ENCODE results near the gene MUC5B. TPM values are rescaled to one million over a fixed set of nuclear protein-coding genes. Genes with fewer than 3 reads are reported as not detected.

The MUC5B gene
- total RNA-seq, 2 experiments from 2014 or later = not detected

DNA sequence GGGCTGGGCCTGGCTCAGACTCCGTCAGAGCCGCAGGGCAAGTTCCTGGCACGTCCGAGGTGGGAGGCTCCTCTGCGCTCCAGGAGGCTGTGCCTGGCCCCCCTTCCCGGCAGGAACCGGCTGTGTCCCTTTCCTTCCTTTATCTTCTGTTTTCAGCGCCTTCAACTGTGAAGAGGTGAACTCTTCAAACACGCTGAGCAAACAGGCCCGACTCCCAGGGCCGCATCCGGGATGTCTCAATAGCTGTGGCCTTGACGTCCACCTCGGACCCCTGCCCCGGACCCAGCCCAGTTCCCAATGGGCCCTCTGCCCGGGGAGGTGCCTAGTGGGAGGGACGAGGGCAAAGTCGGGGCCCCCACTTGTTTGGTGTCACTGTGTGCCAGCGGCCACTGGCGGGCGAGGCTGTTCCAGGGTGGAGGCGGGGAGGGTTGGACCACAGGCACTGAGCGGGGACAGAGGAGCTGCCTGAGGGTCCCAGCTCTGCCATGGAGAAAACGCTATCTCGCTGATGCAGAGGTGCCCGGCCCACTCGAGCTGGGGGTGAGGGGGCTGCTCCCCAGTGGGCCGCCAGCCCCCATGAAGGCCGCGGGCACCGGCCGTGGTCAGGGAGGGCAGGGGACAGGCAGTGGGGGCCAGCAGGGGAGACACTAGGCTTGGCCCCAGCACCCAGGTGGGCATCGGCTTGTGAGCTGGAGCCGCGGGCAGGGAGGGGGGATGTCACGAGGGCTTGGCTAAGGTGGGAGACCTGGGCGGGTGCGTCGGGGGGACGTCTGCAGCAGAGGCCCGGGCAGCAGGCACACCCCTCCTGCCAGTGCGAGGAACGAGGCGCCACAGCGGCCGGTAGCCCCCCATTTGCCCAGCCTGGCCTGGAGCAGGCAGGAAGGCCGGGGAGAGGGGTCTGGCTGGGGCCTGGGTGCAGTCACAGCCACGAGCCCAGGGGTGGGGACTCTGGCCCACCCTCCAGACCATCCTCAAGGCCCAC, 2.7 kb upstream of the MUC5B start:
- Mint-ChIP-seq H3K27me3 (peaks cover 19% of the 10 kb centered on the region), H3K36me3 (ENCODE audit: low read depth) (no peaks in the 10 kb centered on the region)
- no peak for ATAC-seq (ENCODE audit: poor library complexity)

DNA sequence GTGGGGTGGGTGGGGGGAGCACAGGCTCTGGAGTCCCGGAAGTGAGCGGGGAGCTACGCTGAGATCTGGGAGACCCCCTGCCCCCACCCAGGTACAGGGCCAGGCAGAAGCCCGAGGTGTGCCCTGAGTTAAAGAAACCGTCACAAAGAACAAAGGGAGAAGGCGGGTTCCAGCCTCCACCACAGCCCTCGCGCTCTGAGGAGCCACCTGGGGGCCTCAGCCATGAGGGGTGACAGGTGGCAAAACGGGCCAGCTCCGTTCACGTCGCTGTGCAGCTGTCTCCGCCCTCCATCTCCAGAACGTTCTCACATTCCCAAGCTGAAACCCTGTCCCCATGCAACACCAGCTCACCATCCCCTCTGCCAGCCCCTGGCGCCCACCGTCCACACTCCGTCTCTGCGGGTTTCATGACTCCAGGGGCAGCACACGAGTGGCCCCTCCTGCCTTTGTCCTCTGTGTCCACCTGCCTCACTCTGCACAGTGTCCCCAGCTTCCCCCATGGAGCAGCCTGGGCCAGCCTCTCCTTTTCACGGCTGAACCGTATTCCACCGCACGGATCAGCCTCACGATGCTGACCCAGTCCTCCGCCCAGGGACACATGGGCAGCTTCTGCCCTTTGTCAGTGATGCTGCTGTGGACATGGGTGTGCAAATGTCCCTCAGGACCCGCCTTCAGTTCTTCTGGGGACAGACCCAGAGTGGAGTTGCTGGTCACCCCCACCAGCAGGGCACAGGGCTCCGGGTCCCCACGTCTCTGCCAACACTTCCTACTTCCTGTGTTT, 1.7 kb upstream of the MUC5B start:
- Mint-ChIP-seq H3K9me3 (no peaks in the 10 kb centered on the region), H3K36me3 (ENCODE audit: low read depth) (no peaks in the 10 kb centered on the region), H3K27ac (no peak overlapping the region), H3K27me3 (peaks cover 16% of the 10 kb centered on the region), H3K4me3 (no peak overlapping the region), H3K4me1 (ENCODE audit: low read depth) (no peaks in the 10 kb centered on the region)
- peaks cover 5 to 8% of the 10 kb centered on the region in 2 experiments for H3K27me3 ChIP-seq (ENCODE audit: control insufficient read depth in 1 of 2, insufficient read depth in 2 of 2, low read length in 2 of 2)
- H3K4me3 ChIP-seq (ENCODE audit: low read length) = no peak overlapping the region
- intact Hi-C loops (cut with DNase I, micrococcal nuclease) = no loop called here
- DNase-seq = no peak
- ChIA-PET POLR2A (no interaction called here), CTCF (no interaction called here)
- H3K27ac ChIP-seq (ENCODE audit: low read depth in 1 of 2, low read length in 2 of 2) = no peak overlapping the region
- H3K4me1 ChIP-seq (ENCODE audit: insufficient read depth, low read length) = no peaks in the 10 kb centered on the region
- H3K9me3 ChIP-seq (ENCODE audit: control insufficient read depth in 1 of 2, insufficient read depth in 1 of 2, low read length in 2 of 2) = peaks cover 0 to 9% of the 10 kb centered on the region in 2 experiments
- no peak for ATAC-seq (ENCODE audit: poor library complexity)
- TF ChIP-seq, protein P1, sequence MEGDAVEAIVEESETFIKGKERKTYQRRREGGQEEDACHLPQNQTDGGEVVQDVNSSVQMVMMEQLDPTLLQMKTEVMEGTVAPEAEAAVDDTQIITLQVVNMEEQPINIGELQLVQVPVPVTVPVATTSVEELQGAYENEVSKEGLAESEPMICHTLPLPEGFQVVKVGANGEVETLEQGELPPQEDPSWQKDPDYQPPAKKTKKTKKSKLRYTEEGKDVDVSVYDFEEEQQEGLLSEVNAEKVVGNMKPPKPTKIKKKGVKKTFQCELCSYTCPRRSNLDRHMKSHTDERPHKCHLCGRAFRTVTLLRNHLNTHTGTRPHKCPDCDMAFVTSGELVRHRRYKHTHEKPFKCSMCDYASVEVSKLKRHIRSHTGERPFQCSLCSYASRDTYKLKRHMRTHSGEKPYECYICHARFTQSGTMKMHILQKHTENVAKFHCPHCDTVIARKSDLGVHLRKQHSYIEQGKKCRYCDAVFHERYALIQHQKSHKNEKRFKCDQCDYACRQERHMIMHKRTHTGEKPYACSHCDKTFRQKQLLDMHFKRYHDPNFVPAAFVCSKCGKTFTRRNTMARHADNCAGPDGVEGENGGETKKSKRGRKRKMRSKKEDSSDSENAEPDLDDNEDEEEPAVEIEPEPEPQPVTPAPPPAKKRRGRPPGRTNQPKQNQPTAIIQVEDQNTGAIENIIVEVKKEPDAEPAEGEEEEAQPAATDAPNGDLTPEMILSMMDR (IDR thresholded peaks at IDR 0.05) = no peak
- no peaks in the 10 kb centered on the region for H3K36me3 ChIP-seq (ENCODE audit: insufficient read depth, low read length)

More for the DNA sequence above, 2.7 kb upstream of the MUC5B start:
- Histone ChIP-seq H3K4me3 (ENCODE audit: low read length) (no peak overlapping the region), H3K4me1 (ENCODE audit: insufficient read depth, low read length) (no peaks in the 10 kb centered on the region), H3K36me3 (ENCODE audit: insufficient read depth, low read length) (no peaks in the 10 kb centered on the region), H3K27ac (ENCODE audit: low read depth in 1 of 2, low read length in 2 of 2) (no peak overlapping the region), H3K27me3 (ENCODE audit: control insufficient read depth in 1 of 2, insufficient read depth in 2 of 2, low read length in 2 of 2) (peaks cover 5 to 8% of the 10 kb centered on the region in 2 experiments), H3K9me3 (ENCODE audit: control insufficient read depth in 1 of 2, insufficient read depth in 1 of 2, low read length in 2 of 2) (peaks cover 3 to 13% of the 10 kb centered on the region in 2 experiments)
- peak in 1 of 14 experiments; percentile 4 for DNase-seq
- ChIA-PET POLR2A (no interaction called here), CTCF (no interaction called here)
- H3K9me3 Mint-ChIP-seq = no peaks in the 10 kb centered on the region
- TF ChIP-seq, protein P1 (IDR thresholded peaks at IDR 0.05) = no peak
- no peaks in the 10 kb centered on the region for H3K4me1 Mint-ChIP-seq (ENCODE audit: low read depth)
- no peak overlapping the region for H3K27ac Mint-ChIP-seq
- no peak overlapping the region for H3K4me3 Mint-ChIP-seq
- intact Hi-C loops (cut with DNase I, micrococcal nuclease) = no loop called here

DNA sequence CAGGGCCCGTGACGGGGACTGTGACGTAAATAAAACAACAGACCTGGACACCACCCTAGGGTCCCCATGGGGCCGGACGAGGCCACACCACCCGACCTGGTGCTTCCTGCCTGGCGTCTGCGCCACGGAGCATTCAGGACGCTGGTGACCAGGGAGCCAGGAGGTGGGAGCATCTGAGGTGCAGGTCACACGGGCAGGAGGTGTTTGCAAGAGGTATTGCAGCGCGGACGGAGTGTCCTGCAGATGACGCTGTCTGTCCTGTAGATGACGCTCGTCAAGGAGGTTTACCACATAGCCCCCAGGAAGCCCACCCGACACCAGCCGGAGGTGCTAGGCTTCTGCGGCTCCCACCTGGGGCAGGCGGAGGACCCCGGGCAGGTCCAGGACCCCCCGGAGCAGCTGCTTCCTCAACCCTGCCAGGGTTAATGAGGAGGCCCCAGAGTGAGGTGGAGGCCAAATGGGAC, 986 bp upstream of the MUC5B start:
- no peaks in the 10 kb centered on the region for H3K9me3 Mint-ChIP-seq
- no peaks in the 10 kb centered on the region for H3K4me1 Mint-ChIP-seq (ENCODE audit: low read depth)
- H3K36me3 Mint-ChIP-seq (ENCODE audit: low read depth) = no peaks in the 10 kb centered on the region
- Histone ChIP-seq H3K4me1 (ENCODE audit: insufficient read depth, low read length) (no peaks in the 10 kb centered on the region), H3K27me3 (ENCODE audit: control insufficient read depth in 1 of 2, insufficient read depth in 2 of 2, low read length in 2 of 2) (peaks cover 5 to 8% of the 10 kb centered on the region in 2 experiments), H3K27ac (ENCODE audit: low read depth in 1 of 2, low read length in 2 of 2) (no peak overlapping the region), H3K9me3 (ENCODE audit: control insufficient read depth in 1 of 2, insufficient read depth in 1 of 2, low read length in 2 of 2) (peaks cover 0 to 6% of the 10 kb centered on the region in 2 experiments), H3K4me3 (ENCODE audit: low read length) (no peak overlapping the region), H3K36me3 (ENCODE audit: insufficient read depth, low read length) (no peaks in the 10 kb centered on the region)
- no peak for ATAC-seq (ENCODE audit: poor library complexity)
- no peak for DNase-seq
- H3K4me3 Mint-ChIP-seq = no peak overlapping the region
- ChIA-PET POLR2A (no interaction called here), CTCF (no interaction called here)
- no peak overlapping the region for H3K27ac Mint-ChIP-seq
- TF ChIP-seq, protein P1 (IDR thresholded peaks at IDR 0.05) = no peak
- H3K27me3 Mint-ChIP-seq = peaks cover 15% of the 10 kb centered on the region
- intact Hi-C loops (cut with DNase I, micrococcal nuclease) = no loop called here

Data from CD4-positive, alpha-beta T cell (primary cell).